Measurements from ENCODE around the gene TBX4. TPM values are rescaled to one million over a fixed set of nuclear protein-coding genes. Genes with fewer than 3 reads are reported as not detected.

The TBX4 gene
- total and polyA plus RNA-seq, 2 of the 13 experiments (the other 11 are each of a cell fraction or from before 2014, with no cell fraction given) = 0.11 to 1.1 TPM

DNA sequence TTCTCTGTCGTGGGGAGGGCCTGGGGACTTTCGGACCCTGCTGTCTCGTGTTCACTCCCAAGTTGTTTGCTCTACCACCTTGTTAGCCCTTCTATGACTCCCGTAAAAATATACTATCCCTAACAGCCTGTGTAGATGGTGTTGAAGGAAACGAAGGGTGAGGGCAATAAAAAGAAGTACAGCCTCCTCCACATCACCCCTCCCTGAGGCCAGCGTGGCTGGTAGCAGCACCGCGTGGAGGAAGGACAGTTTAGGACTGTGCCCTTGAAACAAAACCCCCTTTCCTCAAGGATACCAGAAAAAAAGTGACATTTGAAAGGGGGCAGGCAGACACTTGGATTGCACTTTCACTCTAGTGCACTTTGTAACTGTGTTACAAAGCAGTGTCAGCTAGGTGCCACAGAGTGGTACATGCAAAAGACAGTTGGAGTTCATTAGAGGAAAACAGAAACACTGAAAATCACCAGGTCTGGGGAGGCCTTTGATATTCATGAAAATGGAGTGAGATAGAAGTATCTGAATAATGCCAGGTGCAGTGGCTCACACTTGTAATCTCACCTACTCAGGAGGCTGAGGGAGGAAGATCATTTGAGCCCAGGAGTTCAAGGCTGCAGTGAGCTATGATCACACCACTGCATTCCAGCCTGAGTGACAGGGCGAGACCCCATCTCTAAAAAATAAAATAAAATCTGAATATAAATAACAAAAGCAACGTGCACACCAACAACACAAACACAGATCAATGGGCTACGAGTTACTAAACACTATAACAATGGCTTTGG, 53.8 kb downstream of the TBX4 start:
- intact Hi-C loops (cut with micrococcal nuclease; ENCODE audit: unreplicated experiment) (loop anchor here (2.0 kb wide), 1 partner anchor 45 kb away; no protein-coding TSS in a partner anchor), in situ Hi-C loops (cut with HindIII; ENCODE audit: extremely low pct_ligation_motif_present, low pct_unique_long_range_greater_than_20kb) (no loop called here)
- Histone ChIP-seq H3K27me3 (ENCODE audit: control insufficient read depth in 1 of 2, insufficient read depth in 2 of 2, low read length in 2 of 2) (no peaks in the 10 kb centered on the region), H3K4me3 (replicated peaks in 1 of 3; ENCODE audit: insufficient read depth in 1 of 3, low read depth in 2 of 3, low read length in 3 of 3) (no peak overlapping the region), H3K36me3 (replicated peaks in 1 of 2; ENCODE audit: control insufficient read depth in 1 of 2, insufficient read depth in 2 of 2, low read length in 2 of 2) (no peaks in the 10 kb centered on the region), H3K79me2 (ENCODE audit: insufficient read depth, low read length) (no peaks in the 10 kb centered on the region), H4K20me1 (ENCODE audit: insufficient read depth, low read length) (no peaks in the 10 kb centered on the region), H3K4me2 (ENCODE audit: low read depth, low read length) (peak overlapping the region; percentile 41), H2AFZ (ENCODE audit: low read length) (peak overlapping the region; percentile 60), H3K4me1 (ENCODE audit: insufficient read depth, low read length) (peaks cover 33% of the 10 kb centered on the region), H3K9ac (ENCODE audit: insufficient read depth, low read depth, low read length) (no peak overlapping the region), H3K27ac (ENCODE audit: extremely low read length, insufficient read depth, low read length) (no peak overlapping the region), H3K9me3 (ENCODE audit: low read length) (no peaks in the 10 kb centered on the region)
- BruUV-seq (replicated peaks) = no TSS peak
- FAIRE-seq (peak; percentile 37), ATAC-seq (peak; percentile 65), DNase-seq (ENCODE audit: low spot score) (no peak)
- ChIA-PET POLR2A (no interaction called here), CTCF (ENCODE audit: low intra/inter-chr PET ratio, low total read pairs) (no interaction called here)
- WGBS (ENCODE audit: low lambda C conversion rate) = 47% methylated on average over 11 of the region's 11 CpGs
- TF ChIP-seq, protein P1, sequence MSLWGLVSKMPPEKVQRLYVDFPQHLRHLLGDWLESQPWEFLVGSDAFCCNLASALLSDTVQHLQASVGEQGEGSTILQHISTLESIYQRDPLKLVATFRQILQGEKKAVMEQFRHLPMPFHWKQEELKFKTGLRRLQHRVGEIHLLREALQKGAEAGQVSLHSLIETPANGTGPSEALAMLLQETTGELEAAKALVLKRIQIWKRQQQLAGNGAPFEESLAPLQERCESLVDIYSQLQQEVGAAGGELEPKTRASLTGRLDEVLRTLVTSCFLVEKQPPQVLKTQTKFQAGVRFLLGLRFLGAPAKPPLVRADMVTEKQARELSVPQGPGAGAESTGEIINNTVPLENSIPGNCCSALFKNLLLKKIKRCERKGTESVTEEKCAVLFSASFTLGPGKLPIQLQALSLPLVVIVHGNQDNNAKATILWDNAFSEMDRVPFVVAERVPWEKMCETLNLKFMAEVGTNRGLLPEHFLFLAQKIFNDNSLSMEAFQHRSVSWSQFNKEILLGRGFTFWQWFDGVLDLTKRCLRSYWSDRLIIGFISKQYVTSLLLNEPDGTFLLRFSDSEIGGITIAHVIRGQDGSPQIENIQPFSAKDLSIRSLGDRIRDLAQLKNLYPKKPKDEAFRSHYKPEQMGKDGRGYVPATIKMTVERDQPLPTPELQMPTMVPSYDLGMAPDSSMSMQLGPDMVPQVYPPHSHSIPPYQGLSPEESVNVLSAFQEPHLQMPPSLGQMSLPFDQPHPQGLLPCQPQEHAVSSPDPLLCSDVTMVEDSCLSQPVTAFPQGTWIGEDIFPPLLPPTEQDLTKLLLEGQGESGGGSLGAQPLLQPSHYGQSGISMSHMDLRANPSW (CRISPR knock-in tag; IDR thresholded peaks at IDR 0.05; ENCODE audit: borderline replicate concordance) = no peak
- TF ChIP-seq, protein P2, sequence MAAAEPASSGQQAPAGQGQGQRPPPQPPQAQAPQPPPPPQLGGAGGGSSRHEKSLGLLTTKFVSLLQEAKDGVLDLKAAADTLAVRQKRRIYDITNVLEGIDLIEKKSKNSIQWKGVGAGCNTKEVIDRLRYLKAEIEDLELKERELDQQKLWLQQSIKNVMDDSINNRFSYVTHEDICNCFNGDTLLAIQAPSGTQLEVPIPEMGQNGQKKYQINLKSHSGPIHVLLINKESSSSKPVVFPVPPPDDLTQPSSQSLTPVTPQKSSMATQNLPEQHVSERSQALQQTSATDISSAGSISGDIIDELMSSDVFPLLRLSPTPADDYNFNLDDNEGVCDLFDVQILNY (CRISPR knock-in tag; conservative IDR thresholded peaks at IDR 0.05) = no peak
- no peak for TF ChIP-seq MAFK (conservative IDR thresholded peaks at IDR 0.05 in 1 of 2, IDR thresholded peaks at IDR 0.05 in 1 of 2; ENCODE audit: low read length in 2 of 2)
- 0 out of 2 replicates have a peak, but pooled peaks have one; percentile 15 for TF ChIP-seq SAP130 (CRISPR knock-in tag; IDR thresholded peaks at IDR 0.05; ENCODE audit: low read depth)
- TF ChIP-seq ZNF567 (CRISPR knock-in tag; IDR thresholded peaks at IDR 0.05; ENCODE audit: borderline replicate concordance) = no peak
- TF ChIP-seq, protein P3, sequence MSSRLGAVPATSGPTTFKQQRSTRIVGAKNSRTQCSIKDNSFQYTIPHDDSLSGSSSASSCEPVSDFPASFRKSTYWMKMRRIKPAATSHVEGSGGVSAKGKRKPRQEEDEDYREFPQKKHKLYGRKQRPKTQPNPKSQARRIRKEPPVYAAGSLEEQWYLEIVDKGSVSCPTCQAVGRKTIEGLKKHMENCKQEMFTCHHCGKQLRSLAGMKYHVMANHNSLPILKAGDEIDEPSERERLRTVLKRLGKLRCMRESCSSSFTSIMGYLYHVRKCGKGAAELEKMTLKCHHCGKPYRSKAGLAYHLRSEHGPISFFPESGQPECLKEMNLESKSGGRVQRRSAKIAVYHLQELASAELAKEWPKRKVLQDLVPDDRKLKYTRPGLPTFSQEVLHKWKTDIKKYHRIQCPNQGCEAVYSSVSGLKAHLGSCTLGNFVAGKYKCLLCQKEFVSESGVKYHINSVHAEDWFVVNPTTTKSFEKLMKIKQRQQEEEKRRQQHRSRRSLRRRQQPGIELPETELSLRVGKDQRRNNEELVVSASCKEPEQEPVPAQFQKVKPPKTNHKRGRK (CRISPR knock-in tag; IDR thresholded peaks at IDR 0.05) = peak; percentile 90; the same call in 1 of the 2 replicates
- TF ChIP-seq, protein P4, sequence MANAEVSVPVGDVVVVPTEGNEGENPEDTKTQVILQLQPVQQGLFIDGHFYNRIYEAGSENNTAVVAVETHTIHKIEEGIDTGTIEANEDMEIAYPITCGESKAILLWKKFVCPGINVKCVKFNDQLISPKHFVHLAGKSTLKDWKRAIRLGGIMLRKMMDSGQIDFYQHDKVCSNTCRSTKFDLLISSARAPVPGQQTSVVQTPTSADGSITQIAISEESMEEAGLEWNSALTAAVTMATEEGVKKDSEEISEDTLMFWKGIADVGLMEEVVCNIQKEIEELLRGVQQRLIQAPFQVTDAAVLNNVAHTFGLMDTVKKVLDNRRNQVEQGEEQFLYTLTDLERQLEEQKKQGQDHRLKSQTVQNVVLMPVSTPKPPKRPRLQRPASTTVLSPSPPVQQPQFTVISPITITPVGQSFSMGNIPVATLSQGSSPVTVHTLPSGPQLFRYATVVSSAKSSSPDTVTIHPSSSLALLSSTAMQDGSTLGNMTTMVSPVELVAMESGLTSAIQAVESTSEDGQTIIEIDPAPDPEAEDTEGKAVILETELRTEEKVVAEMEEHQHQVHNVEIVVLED (CRISPR knock-in tag; IDR thresholded peaks at IDR 0.05; ENCODE audit: borderline replicate concordance) = peak; percentile 25; the same call in 1 of the 2 replicates
- no peak for TF ChIP-seq RBM39 (IDR thresholded peaks at IDR 0.05; ENCODE audit: low read depth, low read length, poor library complexity, severe bottlenecking)
- TF ChIP-seq PPARG (CRISPR knock-in tag; conservative IDR thresholded peaks at IDR 0.05) = peak; percentile 68; the same call in 1 of the 2 replicates
- TF ChIP-seq NONO (IDR thresholded peaks at IDR 0.05) = no peak
- no peak for TF ChIP-seq NONO (CRISPR knock-in tag; conservative IDR thresholded peaks at IDR 0.05)
- no peak for TF ChIP-seq ZNF569 (CRISPR knock-in tag; IDR thresholded peaks at IDR 0.05; ENCODE audit: borderline replicate concordance)
- TF ChIP-seq HNF4A (CRISPR knock-in tag; IDR thresholded peaks at IDR 0.05) = peak; percentile 43
- TF ChIP-seq ZNF703 (CRISPR knock-in tag; IDR thresholded peaks at IDR 0.05; ENCODE audit: borderline replicate concordance) = no peak
- peak; percentile 45; the same call in 1 of the 2 replicates for TF ChIP-seq ZNF292 (CRISPR knock-in tag; IDR thresholded peaks at IDR 0.05; ENCODE audit: borderline replicate concordance, low read depth)
- TF ChIP-seq ETV6 (CRISPR knock-in tag; conservative IDR thresholded peaks at IDR 0.05) = no peak

Data from HepG2 (cell line).